ENCODE data around the gene ZNF341. TPM values are rescaled to one million over a fixed set of nuclear protein-coding genes. Genes with fewer than 3 reads are reported as not detected.

ZNF341 gene
- total RNA-seq, 4 donors from 2014 or later: 1.7 to 4.4 (median 2.9) TPM

GRCh38 chr20:33689973-33690372, 41.8 kb upstream of the ZNF341 start:
- Histone ChIP-seq H3K27me3 (no peaks in the 10 kb centered on the region), H3K27ac (no peak overlapping the region), H3K4me3 (no peak overlapping the region), H3K9me3 (no peaks in the 10 kb centered on the region), H3K4me1 (peaks cover 0 to 30% (median 8%) of the 10 kb centered on the region in 3 donors), H3K36me3 (no peaks in the 10 kb centered on the region)
- WGBS, 2 donors (ENCODE audit: low coverage in 1 of 2): 51 to 60% methylated on average over 2 of the region's 4 CpGs
- TF ChIP-seq CTCF (IDR thresholded peaks at IDR 0.05) (no peak), EP300 (IDR thresholded peaks at IDR 0.05) (no peak), POLR2AphosphoS5 (IDR thresholded peaks at IDR 0.05) (no peak), POLR2A (IDR thresholded peaks at IDR 0.05) (no peak)
- ATAC-seq: no peak

GRCh38 chr20:33693289-33693688, 38.5 kb upstream of the ZNF341 start:
- TF ChIP-seq POLR2AphosphoS5 (IDR thresholded peaks at IDR 0.05): no peak
- TF ChIP-seq EP300 (IDR thresholded peaks at IDR 0.05): no peak
- no peak for TF ChIP-seq POLR2A (IDR thresholded peaks at IDR 0.05)
- TF ChIP-seq CTCF (IDR thresholded peaks at IDR 0.05): no peak
- Histone ChIP-seq H3K4me1 (peaks cover 0 to 33% (median 0%) of the 10 kb centered on the region in 3 donors), H3K4me3 (no peak overlapping the region), H3K27me3 (no peaks in the 10 kb centered on the region), H3K36me3 (no peaks in the 10 kb centered on the region), H3K9me3 (no peaks in the 10 kb centered on the region), H3K27ac (peak overlapping the region in 2 of 4 donors; percentile 29 to 60)
- no peak for ATAC-seq
- WGBS, 2 donors (ENCODE audit: low coverage in 1 of 2): 85 to 90% methylated on average over 4 of the region's 5 CpGs

GRCh38 chr20:33693741-33694638, 37.8 kb upstream of the ZNF341 start:
- H3K4me3 ChIP-seq: no peak overlapping the region
- H3K9me3 ChIP-seq: no peaks in the 10 kb centered on the region
- H3K27ac ChIP-seq: peak overlapping the region in 3 of 4 donors; percentile 20 to 60 (median 29)
- no peaks in the 10 kb centered on the region for H3K36me3 ChIP-seq
- TF ChIP-seq POLR2AphosphoS5 (IDR thresholded peaks at IDR 0.05): peak; percentile 9
- no peak for TF ChIP-seq CTCF (IDR thresholded peaks at IDR 0.05)
- WGBS, 2 donors (ENCODE audit: low coverage in 1 of 2): 47 to 74% methylated on average over 4 to 8 of the region's 17 CpGs
- peaks cover 0 to 33% (median 0%) of the 10 kb centered on the region in 3 donors for H3K4me1 ChIP-seq
- no peaks in the 10 kb centered on the region for H3K27me3 ChIP-seq
- peak; percentile 83 for ATAC-seq

GRCh38 chr20:33694639-33695012, 37.2 kb upstream of the ZNF341 start:
- WGBS, 2 donors (ENCODE audit: low coverage in 1 of 2): 24 to 72% methylated on average over 2 of the region's 6 CpGs
- Histone ChIP-seq H3K36me3 (no peaks in the 10 kb centered on the region), H3K4me1 (peaks cover 0 to 33% (median 0%) of the 10 kb centered on the region in 3 donors), H3K9me3 (no peaks in the 10 kb centered on the region), H3K27me3 (no peaks in the 10 kb centered on the region), H3K4me3 (no peak overlapping the region), H3K27ac (peak overlapping the region in 2 of 4 donors; percentile 29 to 60)
- TF ChIP-seq POLR2A (IDR thresholded peaks at IDR 0.05): no peak
- no peak for TF ChIP-seq POLR2AphosphoS5 (IDR thresholded peaks at IDR 0.05)
- TF ChIP-seq EP300 (IDR thresholded peaks at IDR 0.05): no peak
- no peak for TF ChIP-seq CTCF (IDR thresholded peaks at IDR 0.05)
- ATAC-seq: no peak

- Histone ChIP-seq H3K9me3 (no peaks in the 10 kb centered on the region), H3K4me1 (peaks cover 0 to 33% (median 0%) of the 10 kb centered on the region in 3 donors), H3K27ac (peak overlapping the region in 2 of 4 donors; percentile 16 to 50), H3K4me3 (no peak overlapping the region), H3K27me3 (no peaks in the 10 kb centered on the region), H3K36me3 (no peaks in the 10 kb centered on the region)
- ATAC-seq: no peak
- WGBS, 2 donors (ENCODE audit: low coverage in 1 of 2): 62 to 83% methylated on average over 2 to 3 of the region's 4 CpGs
- TF ChIP-seq POLR2AphosphoS5 (IDR thresholded peaks at IDR 0.05): no peak
Measured at GRCh38 chr20:33696448-33696847, 35.3 kb upstream of the ZNF341 start.
